GM08714 (cell line): ENCODE data around the gene SP1.
"Not testable (repeated sequence)": the region's sequence is repeated elsewhere in the genome, so short reads cannot be mapped to it uniquely, and the experiment has no call there.

Experiments used
- H3K4me3 ChIP-seq: fragments of 200-500 bp; sonication (Bioruptor generic); 2 replicates; pipeline ENCODE4 v1.5.1; 2014; ENCODE audit warnings: mild to moderate bottlenecking, low read length, inconsistent platforms
- ZNF274 ChIP-seq: IDR thresholded peaks from 2 replicates; pipeline ENCODE4 v1.6.1; 2012; ENCODE audit warnings: mild to moderate bottlenecking, low read depth, low read length

SP1 gene

GRCh38 chr12:53345486-53346188 is 34.3 kb upstream of the SP1 start:
- H3K4me3 ChIP-seq, result no peak overlapping the region; the same call in 1 of the 2 replicates
- no peak for TF ChIP-seq ZNF274

GRCh38 chr12:53346491-53346890 is 33.5 kb upstream of the SP1 start:
- TF ChIP-seq ZNF274, result no peak
- H3K4me3 ChIP-seq, result no peak overlapping the region

GRCh38 chr12:53347905-53348304 is 32.1 kb upstream of the SP1 start:
- H3K4me3 ChIP-seq, result no peak overlapping the region
- no peak for TF ChIP-seq ZNF274

- no peak for TF ChIP-seq ZNF274
- H3K4me3 ChIP-seq, result no peak overlapping the region
Observed at GRCh38 chr12:53352331-53353256, 27.4 kb upstream of the SP1 start.

GRCh38 chr12:53353257-53353655 is 26.7 kb upstream of the SP1 start:
- H3K4me3 ChIP-seq, result no peak overlapping the region
- no peak for TF ChIP-seq ZNF274

- no peak for TF ChIP-seq ZNF274
- H3K4me3 ChIP-seq, result no peak overlapping the region
Observed at GRCh38 chr12:53355121-53355520, 24.9 kb upstream of the SP1 start.

GRCh38 chr12:53358836-53359419 is 21.0 kb upstream of the SP1 start:
- no peak for TF ChIP-seq ZNF274
- no peak overlapping the region for H3K4me3 ChIP-seq

- H3K4me3 ChIP-seq, result not testable (repeated sequence)
Observed at GRCh38 chr12:53361638-53362037, 18.3 kb upstream of the SP1 start.

GRCh38 chr12:53365245-53365904 is 14.6 kb upstream of the SP1 start:
- no peak overlapping the region for H3K4me3 ChIP-seq
- no peak for TF ChIP-seq ZNF274

GRCh38 chr12:53373554-53374133 is 6.3 kb upstream of the SP1 start:
- not testable (repeated sequence) for H3K4me3 ChIP-seq

- H3K4me3 ChIP-seq, result not testable (repeated sequence)
Observed at GRCh38 chr12:53374277-53374676, 5.7 kb upstream of the SP1 start.

GRCh38 chr12:53376747-53377146 is 3.2 kb upstream of the SP1 start:
- H3K4me3 ChIP-seq, result no peak overlapping the region
- TF ChIP-seq ZNF274, result no peak

- TF ChIP-seq ZNF274, result no peak
- H3K4me3 ChIP-seq, result no peak overlapping the region
Observed at GRCh38 chr12:53378222-53378621, 1.8 kb upstream of the SP1 start.

- TF ChIP-seq ZNF274, result no peak
Observed at GRCh38 chr12:53378724-53379388, 1.1 kb upstream of the SP1 start.

More at GRCh38 chr12:53378724-53379388, 1.1 kb upstream of the SP1 start:
- H3K4me3 ChIP-seq, result peak overlapping the region; percentile 65; the same call in 1 of the 2 replicates
